Measurements from ENCODE around the gene SLC6A11.

Gene SLC6A11

DNA sequence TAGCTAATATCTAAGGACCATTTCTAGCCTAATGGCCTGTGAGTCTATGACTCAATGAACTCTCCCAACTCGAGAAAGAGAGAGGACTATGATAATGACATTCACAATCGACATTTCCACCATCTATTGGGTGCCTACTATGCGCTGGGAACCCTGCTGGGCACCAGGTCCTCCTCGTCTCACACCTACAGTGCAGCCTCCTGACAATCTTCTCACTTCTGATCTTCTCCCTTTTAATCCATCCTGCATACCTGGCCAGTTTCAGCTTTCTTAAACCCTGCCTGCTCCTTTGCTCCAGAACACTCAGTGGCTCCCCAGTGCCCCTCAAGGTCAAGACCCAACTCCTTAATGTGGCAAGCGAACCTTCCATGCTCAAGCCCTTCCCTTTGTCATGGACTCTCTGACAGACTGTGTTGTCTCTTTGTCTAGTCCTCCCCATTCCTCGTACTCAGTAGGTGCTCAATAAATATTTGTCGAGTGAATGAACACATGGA is 173.0 kb downstream of the SLC6A11 start:
- DNase-seq (ENCODE audit: insufficient read length) (no peak), FAIRE-seq (no peak)
- TF ChIP-seq POLR2AphosphoS5 (IDR thresholded peaks at IDR 0.05; ENCODE audit: low read depth, low read length) (no peak), TAF1 (IDR thresholded peaks at IDR 0.05; ENCODE audit: borderline replicate concordance, low read depth, low read length) (no peak), POLR2A (IDR thresholded peaks at IDR 0.05; ENCODE audit: low read depth, low read length) (no peak)

Data from GM12892 (cell line).